Measurements from ENCODE around the gene CAGE1. TPM values are rescaled to one million over a fixed set of nuclear protein-coding genes. Genes with fewer than 3 reads are reported as not detected.

The CAGE1 gene
- total and polyA plus RNA-seq, 9 donors, result not detected

GRCh38 chr6:7381092-7381491, 8.4 kb downstream of the CAGE1 start:
- 68 to 82% (median 71%) methylated on average over 1 of the region's 1 CpG for WGBS, 3 donors

GRCh38 chr6:7378740-7379139, 10.8 kb downstream of the CAGE1 start:
- no peak overlapping the region for H3K4me3 ChIP-seq
- TF ChIP-seq, protein P1, sequence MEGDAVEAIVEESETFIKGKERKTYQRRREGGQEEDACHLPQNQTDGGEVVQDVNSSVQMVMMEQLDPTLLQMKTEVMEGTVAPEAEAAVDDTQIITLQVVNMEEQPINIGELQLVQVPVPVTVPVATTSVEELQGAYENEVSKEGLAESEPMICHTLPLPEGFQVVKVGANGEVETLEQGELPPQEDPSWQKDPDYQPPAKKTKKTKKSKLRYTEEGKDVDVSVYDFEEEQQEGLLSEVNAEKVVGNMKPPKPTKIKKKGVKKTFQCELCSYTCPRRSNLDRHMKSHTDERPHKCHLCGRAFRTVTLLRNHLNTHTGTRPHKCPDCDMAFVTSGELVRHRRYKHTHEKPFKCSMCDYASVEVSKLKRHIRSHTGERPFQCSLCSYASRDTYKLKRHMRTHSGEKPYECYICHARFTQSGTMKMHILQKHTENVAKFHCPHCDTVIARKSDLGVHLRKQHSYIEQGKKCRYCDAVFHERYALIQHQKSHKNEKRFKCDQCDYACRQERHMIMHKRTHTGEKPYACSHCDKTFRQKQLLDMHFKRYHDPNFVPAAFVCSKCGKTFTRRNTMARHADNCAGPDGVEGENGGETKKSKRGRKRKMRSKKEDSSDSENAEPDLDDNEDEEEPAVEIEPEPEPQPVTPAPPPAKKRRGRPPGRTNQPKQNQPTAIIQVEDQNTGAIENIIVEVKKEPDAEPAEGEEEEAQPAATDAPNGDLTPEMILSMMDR (IDR thresholded peaks at IDR 0.05), result no peak
- TF ChIP-seq POLR2A (IDR thresholded peaks at IDR 0.05) (no peak), EP300 (IDR thresholded peaks at IDR 0.05) (no peak)
- H3K27ac ChIP-seq, result no peak overlapping the region
- no peaks in the 10 kb centered on the region for H3K4me1 ChIP-seq (ENCODE audit: insufficient read depth)
- DNase-seq, result no peak
- H3K9me3 ChIP-seq, result no peaks in the 10 kb centered on the region
- H3K27me3 ChIP-seq, result no peaks in the 10 kb centered on the region
- H3K36me3 ChIP-seq, result no peaks in the 10 kb centered on the region
- intact Hi-C loops (cut with DNase I), result no loop called here
- 38 to 49% (median 44%) methylated on average over 4 of the region's 4 CpGs for WGBS, 3 donors

More at GRCh38 chr6:7381092-7381491, 8.4 kb downstream of the CAGE1 start:
- Histone ChIP-seq H3K27ac (no peak overlapping the region), H3K4me3 (no peak overlapping the region), H3K4me1 (ENCODE audit: insufficient read depth) (no peaks in the 10 kb centered on the region), H3K9me3 (no peaks in the 10 kb centered on the region), H3K27me3 (no peaks in the 10 kb centered on the region), H3K36me3 (no peaks in the 10 kb centered on the region)
- TF ChIP-seq POLR2A (IDR thresholded peaks at IDR 0.05), result no peak
- TF ChIP-seq, protein P1 (IDR thresholded peaks at IDR 0.05), result no peak
- TF ChIP-seq EP300 (IDR thresholded peaks at IDR 0.05), result no peak
- no peak for DNase-seq
- intact Hi-C loops (cut with DNase I), result no loop called here

DNA sequence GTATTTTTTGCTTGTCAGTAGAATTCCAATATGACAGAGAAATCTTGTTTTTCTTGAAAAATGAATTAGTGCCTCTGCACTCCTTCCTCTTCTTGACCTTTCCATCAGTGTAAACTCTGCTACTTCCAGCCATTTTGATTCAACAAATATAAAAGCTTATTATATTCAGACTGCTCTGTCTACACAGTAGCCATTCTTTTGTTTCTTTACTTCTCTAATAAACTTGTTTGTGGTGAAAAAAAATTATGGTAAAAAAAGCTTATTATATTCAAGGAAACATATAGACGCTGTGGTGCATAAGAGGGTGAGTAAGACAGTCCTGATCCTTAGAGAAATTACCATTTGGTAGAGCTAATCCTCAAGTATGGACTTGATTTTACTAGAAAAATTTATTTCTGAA, 11.6 kb downstream of the CAGE1 start:
- H3K36me3 ChIP-seq, result no peaks in the 10 kb centered on the region
- no peaks in the 10 kb centered on the region for H3K4me1 ChIP-seq (ENCODE audit: insufficient read depth)
- no peaks in the 10 kb centered on the region for H3K27me3 ChIP-seq
- intact Hi-C loops (cut with DNase I), result no loop called here
- no peak overlapping the region for H3K27ac ChIP-seq
- DNase-seq, result no peak
- no peak overlapping the region for H3K4me3 ChIP-seq
- no peaks in the 10 kb centered on the region for H3K9me3 ChIP-seq
- 86 to 91% (median 90%) methylated on average over 1 of the region's 1 CpG for WGBS, 3 donors
- TF ChIP-seq, protein P1 (IDR thresholded peaks at IDR 0.05), result no peak
- TF ChIP-seq EP300 (IDR thresholded peaks at IDR 0.05) (no peak), POLR2A (IDR thresholded peaks at IDR 0.05) (no peak)

- no peaks in the 10 kb centered on the region for H3K36me3 ChIP-seq
- H3K27me3 ChIP-seq, result no peaks in the 10 kb centered on the region
- 40 to 52% (median 48%) methylated on average over 3 of the region's 3 CpGs for WGBS, 3 donors
- no peaks in the 10 kb centered on the region for H3K4me1 ChIP-seq (ENCODE audit: insufficient read depth)
- TF ChIP-seq POLR2A (IDR thresholded peaks at IDR 0.05) (no peak), EP300 (IDR thresholded peaks at IDR 0.05) (no peak)
- TF ChIP-seq, protein P1 (IDR thresholded peaks at IDR 0.05), result no peak
- DNase-seq, result no peak
- no peak overlapping the region for H3K4me3 ChIP-seq
- intact Hi-C loops (cut with DNase I), result no loop called here
- no peaks in the 10 kb centered on the region for H3K9me3 ChIP-seq
- H3K27ac ChIP-seq, result no peak overlapping the region
Measured at GRCh38 chr6:7373739-7374138, 15.8 kb downstream of the CAGE1 start.

Data from ovary (tissue), 9 donors.